Smooth muscle cell (in vitro differentiated cells): ENCODE measurements around the gene SPNS3. TPM values are rescaled to one million over a fixed set of nuclear protein-coding genes. Genes with fewer than 3 reads are reported as not detected.

Source experiments
- DNase-seq: peaks from one replicate; lab custom pipeline; 2025; ENCODE audit not compliant: unreplicated experiment; lab: John Stamatoyannopoulos, UW
- H2AFZ ChIP-seq: fragments of 200-600 bp; sonication (generic); 2 replicates; pipeline ENCODE4 v1.6.0; 2016; ENCODE audit warnings: antibody characterized with exemption, low read depth, mild to moderate bottlenecking
- H3F3A ChIP-seq: fragments of 200-600 bp; sonication (generic); 2 replicates; pipeline ENCODE4 v1.6.0; 2017; ENCODE audit warnings: antibody characterized with exemption, low read depth
- H3K27ac ChIP-seq: fragments of 200-600 bp; sonication (generic); 2 replicates; pipeline ENCODE4 v1.5.1; 2016; ENCODE audit warnings: low read depth, mild to moderate bottlenecking
- H3K27me3 ChIP-seq: fragments of 200-600 bp; sonication (generic); 2 replicates; pipeline ENCODE4 v1.6.1; 2016; ENCODE audit warnings: low read depth, mild to moderate bottlenecking
- H3K36me3 ChIP-seq: fragments of 200-600 bp; sonication (generic); 2 replicates; pipeline ENCODE4 v1.5.1; 2016; ENCODE audit warnings: low read depth
- H3K4me1 ChIP-seq: fragments of 200-600 bp; sonication (generic); 2 replicates; pipeline ENCODE4 v1.5.1; 2016; ENCODE audit warnings: low read depth
- H3K4me2 ChIP-seq: fragments of 200-600 bp; sonication (generic); 2 replicates; pipeline ENCODE4 v1.6.0; 2016; ENCODE audit warnings: mild to moderate bottlenecking
- H3K4me3 ChIP-seq: fragments of 200-600 bp; sonication (generic); 2 replicates; pipeline ENCODE4 v1.5.1; 2016; ENCODE audit warnings: mild to moderate bottlenecking
- H3K79me2 ChIP-seq: fragments of 200-600 bp; sonication (generic); 2 replicates; pipeline ENCODE4 v1.6.0; 2016; ENCODE audit warnings: low read depth, mild to moderate bottlenecking
- H3K9ac ChIP-seq: fragments of 200-600 bp; sonication (generic); 2 replicates; pipeline ENCODE4 v1.6.0; 2016; ENCODE audit warnings: low read depth
- H3K9me3 ChIP-seq: fragments of 200-600 bp; sonication (generic); replicated peaks from 2 replicates; pipeline ENCODE4 v1.5.1; 2016; ENCODE audit warnings: low read depth
- H4K20me1 ChIP-seq: fragments of 200-600 bp; sonication (generic); 2 replicates; pipeline ENCODE4 v1.6.0; 2016; ENCODE audit warnings: low read depth
- CTCF ChIP-seq: fragments of 200-600 bp; sonication (generic); IDR thresholded peaks from 2 replicates; pipeline ENCODE4 v1.5.1; 2017; ENCODE audit warnings: borderline replicate concordance, mild to moderate bottlenecking, antibody characterized with exemption; ENCODE audit not compliant: insufficient read depth, poor library complexity, severe bottlenecking
- WGBS: methylation state at CpG from one replicate; pipeline ENCODE4 v1.1.7; 2016; ENCODE audit warnings: low lambda C conversion rate; 5-methylcytosine and 5-hydroxymethylcytosine counted together
- polyA plus RNA-seq: library from polyadenylated mRNA; unstranded; fragments of >200 nt; fragmentation: Nextera tagmentation; extraction: Ambion mirVana; gene quantifications from 2 replicates; pipeline ENCODE4 v1.2.1, GENCODE V29; 2016
- total RNA-seq: library from RNA; depleted of rRNA; stranded (reverse); fragments of >200 nt; gene quantifications from 2 replicates; pipeline ENCODE4 v1.2.3, GENCODE V29; 2014

Gene SPNS3
- total and polyA plus RNA-seq, 2 experiments from 2014 or later = not detected

- Histone ChIP-seq H3F3A (no peaks in the 10 kb centered on the region), H3K79me2 (no peaks in the 10 kb centered on the region), H4K20me1 (no peaks in the 10 kb centered on the region), H3K9me3 (no peaks in the 10 kb centered on the region), H3K27ac (no peak overlapping the region), H3K9ac (no peak overlapping the region), H3K27me3 (no peaks in the 10 kb centered on the region), H3K4me2 (no peak overlapping the region), H2AFZ (no peak overlapping the region), H3K36me3 (no peaks in the 10 kb centered on the region), H3K4me1 (peaks cover 14% of the 10 kb centered on the region), H3K4me3 (no peak overlapping the region)
- no peak for TF ChIP-seq CTCF
- no peak for DNase-seq
- 88% methylated on average over 31 of the region's 31 CpGs for WGBS
These were observed 78.7 kb downstream of the SPNS3 start for GRCh38 chr17:4512156-4513112.

- H3K79me2 ChIP-seq = no peaks in the 10 kb centered on the region
- H3K9me3 ChIP-seq = no peaks in the 10 kb centered on the region
- peak overlapping the region; percentile 53 for H3K27ac ChIP-seq
- H3K36me3 ChIP-seq = no peaks in the 10 kb centered on the region
- no peak overlapping the region for H3K9ac ChIP-seq
- H3K27me3 ChIP-seq = no peaks in the 10 kb centered on the region
- 73% methylated on average over 24 of the region's 24 CpGs for WGBS
- H4K20me1 ChIP-seq = no peaks in the 10 kb centered on the region
- no peak for DNase-seq
- TF ChIP-seq CTCF = no peak
- peaks cover 14% of the 10 kb centered on the region for H3K4me1 ChIP-seq
- H3K4me2 ChIP-seq = no peak overlapping the region
- H3F3A ChIP-seq = no peaks in the 10 kb centered on the region
- no peak overlapping the region for H3K4me3 ChIP-seq
- H2AFZ ChIP-seq = no peak overlapping the region
These were observed 79.6 kb downstream of the SPNS3 start for GRCh38 chr17:4513113-4514032.

GRCh38 chr17:4514206-4514605 is 80.5 kb downstream of the SPNS3 start:
- Histone ChIP-seq H3K36me3 (no peaks in the 10 kb centered on the region), H3K4me3 (no peak overlapping the region), H3K79me2 (no peaks in the 10 kb centered on the region), H3F3A (no peaks in the 10 kb centered on the region), H2AFZ (no peak overlapping the region), H4K20me1 (no peaks in the 10 kb centered on the region), H3K9ac (no peak overlapping the region), H3K4me1 (peaks cover 16% of the 10 kb centered on the region), H3K27ac (peak overlapping the region; percentile 53), H3K27me3 (no peaks in the 10 kb centered on the region), H3K4me2 (peak overlapping the region; percentile 17), H3K9me3 (no peaks in the 10 kb centered on the region)
- DNase-seq = no peak
- TF ChIP-seq CTCF = no peak
- 76% methylated on average over 7 of the region's 7 CpGs for WGBS
